Heart right ventricle (tissue), 16 donors: ENCODE data around the gene SYTL4. TPM values are rescaled to one million over a fixed set of nuclear protein-coding genes. Genes with fewer than 3 reads are reported as not detected.

Experiments used
- ATAC-seq, 8 donors: fragments of 200-7000 bp; cut with Tn5 transposase; one replicate each; pipeline ENCODE4 v1.9.1; 2020; ENCODE audit warnings: mild to moderate bottlenecking in 8 of 8, moderate library complexity in 8 of 8, moderate number of reproducible peaks in 1 of 8
- DNase-seq, 2 donors: peaks; one replicate each; pipeline ENCODE4 v3.0.0-alpha.2; 2020
- H3K27ac ChIP-seq, 10 donors: fragments of 200-600 bp; sonication (generic) in 2 of 10; one replicate each; pipeline versions ENCODE4 v1.5.0 to v1.8.0; 2020 to 2022; ENCODE audit warnings: mild to moderate bottlenecking in 3 of 10
- H3K27me3 ChIP-seq, 7 donors: fragments of 200-600 bp; one replicate each; pipeline ENCODE4 v1.8.0; 2021 to 2022; ENCODE audit warnings: mild to moderate bottlenecking in 2 of 7
- H3K36me3 ChIP-seq, 9 donors: fragments of 200-600 bp; sonication (generic) in 1 of 9; one replicate each; pipeline versions ENCODE4 v1.5.0 to v1.8.0; 2020 to 2022; ENCODE audit warnings: mild to moderate bottlenecking in 2 of 9
- H3K4me1 ChIP-seq, 9 donors: fragments of 200-600 bp; sonication (generic) in 1 of 9; one replicate each; pipeline versions ENCODE4 v1.5.0 to v1.8.0; 2020 to 2022; ENCODE audit warnings: mild to moderate bottlenecking in 4 of 9
- H3K4me3 ChIP-seq, 10 donors: fragments of 200-600 bp; sonication (generic) in 2 of 10; one replicate each; pipeline versions ENCODE4 v1.5.0 to v1.8.0; 2020 to 2022; ENCODE audit warnings: mild to moderate bottlenecking in 7 of 10, moderate library complexity in 2 of 10
- H3K9me3 ChIP-seq, 11 donors: fragments of 200-600 bp in 10 of 11; sonication (generic) in 2 of 11; one replicate each; pipeline versions ENCODE4 v1.5.0 to v1.8.0; 2013 to 2022; ENCODE audit warnings: mild to moderate bottlenecking in 2 of 11, control low read depth in 1 of 11, moderate library complexity in 1 of 11
- CTCF ChIP-seq, 9 donors: fragments of 200-600 bp; sonication (generic) in 2 of 9; IDR thresholded peaks; one replicate each; pipeline versions ENCODE4 v1.5.0 to v1.8.0; 2021 to 2022; ENCODE audit warnings: antibody characterized with exemption in 9 of 9, mild to moderate bottlenecking in 5 of 9, moderate library complexity in 1 of 9
- WGBS, 2 donors: extraction: QIAGEN DNeasy Blood & Tissue Kit; methylation state at CpG; one replicate each; pipeline ENCODE4 v1.1.7; 2013; ENCODE audit warnings: inconsistent platforms in 1 of 2; 5-methylcytosine and 5-hydroxymethylcytosine counted together
- intact Hi-C, 10 donors: fragments of 100-400 bp; cut with DNase I; formaldehyde crosslinking; loops; one replicate each; pipeline versions ENCODE4 v1.11.1 to v1.14.2; 2022
- polyA plus RNA-seq, 2 donors: library from polyadenylated mRNA; stranded (reverse); fragments of 200-250 nt; gene quantifications; one replicate each; pipeline ENCODE4 v1.2.3, GENCODE V29; 2013
- total RNA-seq, 10 donors: library from RNA; stranded (reverse); fragmentation: NEBNext Ultra II Directional in 3 of 10; extraction: Animal tissue kit (Norgen Biotek cat#: 25700) in 3 of 10; gene quantifications; one replicate each; pipeline versions ENCODE4 v1.2.1 to v1.2.4, GENCODE V29; 2021 to 2023
- donor health status: Arrhythmogenic right ventricular cardiomyopathy.
- donor health status: ischemic (EF 13 %, LVEDD 7.1; RV severe dilation, severe dysfunction).
- donor health status: healthy with polysubstance abuse.
- donor health status: DM: no; HTN: yes; CAD: no.
- donor health status: DM: no; HTN: no; CAD: no.
- donor health status: ischemic (EF 25% LVEDD 6.9; RV normal size, moderate dysfunction).
- donor health status: ischemic (EF 25% LVEDD 5.7; RV mildly dilated, moderate dysfunction).
- donor health status: healthy.
- donor health status: DM: yes; HTN: yes; CAD: no.
- donor health status: Ischemic cardiomyopathy.
- donor health status: ischemic (EF 35%, LVEDD 5.7; RV mildly dilated, moderate dysfunction).
- donor health status: nonischemic (EF 11% LVEDD 7.7; RV severe dilation, severe dysfunction).
- donor health status: DM: yes; HTN: yes; CAD: no.
- donor health status: PGD.
- donor health status: ischemic (EF 29% LVEDD 5.4; RV normal size, mild dysfunction).
- donor health status: nonischemic (EF 23%, LVEDD 6.1; RV moderate dilation, normal function).

SYTL4 gene
- total and polyA plus RNA-seq, 12 donors: 0.95 to 4.0 (median 2.2) TPM

DNA sequence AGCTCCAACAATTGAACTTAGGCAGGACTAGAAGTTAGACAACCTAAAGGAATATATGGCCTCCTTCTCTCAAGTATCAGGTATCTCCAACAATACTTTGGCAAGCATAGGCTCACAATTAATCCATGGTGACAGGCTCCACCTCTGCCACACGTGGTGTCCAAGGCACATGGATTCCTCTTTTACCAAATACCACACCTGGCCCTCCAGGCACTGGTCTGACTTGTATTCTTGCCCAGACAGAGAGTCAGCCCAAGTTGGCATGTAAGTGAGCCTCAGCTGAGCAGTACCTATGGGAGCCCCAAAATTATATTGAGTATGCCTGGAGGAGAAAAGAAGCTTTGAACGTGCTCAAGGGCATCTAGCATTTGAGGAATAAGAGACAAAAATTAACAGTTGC, 68.3 kb downstream of the SYTL4 start:
- DNase-seq (no peak), ATAC-seq (no peak)
- 76 to 78% methylated on average over 2 of the region's 2 CpGs for WGBS, 2 donors
- peaks cover 0 to 53% (median 0%) of the 10 kb centered on the region in 7 donors for H3K27me3 ChIP-seq
- peaks cover 0 to 8% (median 0%) of the 10 kb centered on the region in 9 donors for H3K36me3 ChIP-seq
- TF ChIP-seq CTCF (IDR thresholded peaks at IDR 0.05): no peak
- H3K27ac ChIP-seq: no peak overlapping the region
- intact Hi-C loops: no loop called here
- H3K4me3 ChIP-seq: no peak overlapping the region
- H3K9me3 ChIP-seq: no peaks in the 10 kb centered on the region
- peaks cover 0 to 5% (median 0%) of the 10 kb centered on the region in 9 donors for H3K4me1 ChIP-seq

GRCh38 chrX:100662796-100663195, 69.1 kb downstream of the SYTL4 start:
- DNase-seq (no peak), ATAC-seq (no peak)
- Histone ChIP-seq H3K27me3 (peaks cover 0 to 60% (median 0%) of the 10 kb centered on the region in 7 donors), H3K4me3 (no peak overlapping the region), H3K4me1 (peaks cover 0 to 5% (median 0%) of the 10 kb centered on the region in 9 donors), H3K27ac (no peak overlapping the region), H3K9me3 (no peaks in the 10 kb centered on the region), H3K36me3 (peaks cover 0 to 8% (median 0%) of the 10 kb centered on the region in 9 donors)
- 90 to 91% methylated on average over 4 of the region's 4 CpGs for WGBS, 2 donors
- intact Hi-C loops: no loop called here
- no peak for TF ChIP-seq CTCF (IDR thresholded peaks at IDR 0.05)

DNA sequence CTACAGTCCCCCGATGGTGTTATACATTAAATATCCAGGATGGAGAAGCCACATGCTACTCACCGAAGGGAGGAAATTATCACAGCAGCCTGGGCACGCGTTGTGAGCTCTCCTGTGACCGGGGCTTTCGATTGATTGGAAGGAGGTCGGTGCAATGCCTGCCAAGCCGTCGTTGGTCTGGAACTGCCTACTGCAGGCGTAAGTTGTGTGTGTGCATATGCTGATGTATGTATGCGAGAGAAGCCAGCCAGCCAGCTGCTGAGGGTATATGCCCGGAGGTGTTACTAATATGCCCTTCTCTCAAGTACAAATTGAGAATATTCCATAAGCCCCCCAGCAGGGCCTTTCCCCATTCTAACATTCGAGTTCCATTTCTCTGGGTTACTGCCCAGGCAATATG, 69.8 kb downstream of the SYTL4 start:
- no peaks in the 10 kb centered on the region for H3K9me3 ChIP-seq
- DNase-seq: no peak
- H3K36me3 ChIP-seq: peaks cover 0 to 8% (median 0%) of the 10 kb centered on the region in 9 donors
- H3K4me3 ChIP-seq: no peak overlapping the region
- 90 to 94% methylated on average over 13 of the region's 13 CpGs for WGBS, 2 donors
- H3K4me1 ChIP-seq: peaks cover 0 to 5% (median 0%) of the 10 kb centered on the region in 9 donors
- H3K27ac ChIP-seq: no peak overlapping the region
- intact Hi-C loops: no loop called here
- H3K27me3 ChIP-seq: peaks cover 0 to 55% (median 0%) of the 10 kb centered on the region in 7 donors
- TF ChIP-seq CTCF (IDR thresholded peaks at IDR 0.05): no peak
- no peak for ATAC-seq

DNA sequence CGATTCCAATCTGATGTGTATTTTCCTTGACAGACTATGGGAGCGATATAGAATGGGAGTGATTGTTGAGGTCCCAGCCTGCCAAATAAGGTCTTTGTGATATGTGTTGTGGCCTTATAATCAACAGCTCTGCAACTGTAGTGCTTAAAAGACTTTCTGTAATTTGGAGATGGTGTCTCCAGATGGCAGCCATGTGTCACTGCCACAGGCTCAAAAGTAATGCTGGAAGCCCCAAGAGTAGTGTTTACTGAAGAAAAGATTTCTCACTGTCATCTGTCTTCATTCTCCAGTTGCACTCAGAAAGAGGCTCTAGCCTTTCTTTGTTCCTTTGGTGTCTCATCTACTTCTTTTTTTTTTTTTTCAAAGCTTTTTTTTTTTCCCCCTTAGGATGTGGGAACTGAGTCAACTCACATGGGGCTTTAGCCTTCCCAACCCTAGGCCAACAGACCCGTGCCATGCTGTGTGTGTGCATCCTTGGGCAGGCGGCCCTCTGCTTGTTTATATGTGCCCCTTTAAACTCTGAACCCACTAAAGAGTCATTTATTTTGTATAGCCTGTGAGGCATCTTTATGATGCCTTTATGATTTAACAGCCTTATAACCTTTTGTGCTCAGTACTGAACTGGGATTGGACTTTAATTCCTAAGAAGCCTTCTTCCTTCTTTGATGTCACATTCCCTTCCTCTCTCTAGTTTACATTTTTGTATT, 72.3 kb downstream of the SYTL4 start:
- Histone ChIP-seq H3K4me1 (peaks cover 0 to 5% (median 0%) of the 10 kb centered on the region in 9 donors), H3K4me3 (no peak overlapping the region), H3K9me3 (no peaks in the 10 kb centered on the region), H3K36me3 (no peaks in the 10 kb centered on the region), H3K27me3 (peaks cover 0 to 46% (median 0%) of the 10 kb centered on the region in 7 donors), H3K27ac (peak overlapping the region in 1 of 10 donors; percentile 44)
- TF ChIP-seq CTCF (IDR thresholded peaks at IDR 0.05): no peak
- DNase-seq (no peak), ATAC-seq (no peak)
- 70 to 74% methylated on average over 4 of the region's 4 CpGs for WGBS, 2 donors
- intact Hi-C loops: no loop called here
